Thyroid gland (tissue), 4 donors: ENCODE results near the gene RHBDD2.

Experiments
- POLR2A ChIP-seq, 2 donors: fragments of 450-650 bp; IDR thresholded peaks; one replicate each; pipeline ENCODE4 v1.6.1; 2017; ENCODE audit warnings: antibody characterized with exemption in 2 of 2, mild to moderate bottlenecking in 2 of 2, moderate library complexity in 1 of 2
- TF ChIP-seq, protein P1 (sequence below), 6 experiments: fragments of 200-600 bp in 3 of 6; fragments of 450-650 bp in 3 of 6; sonication (generic) in 3 of 6; IDR thresholded peaks; one replicate each; pipeline ENCODE4 v1.5.1; 2016 to 2019; ENCODE audit warnings: antibody characterized with exemption in 6 of 6, mild to moderate bottlenecking in 2 of 6, inconsistent platforms in 1 of 6, moderate library complexity in 1 of 6

DNA sequence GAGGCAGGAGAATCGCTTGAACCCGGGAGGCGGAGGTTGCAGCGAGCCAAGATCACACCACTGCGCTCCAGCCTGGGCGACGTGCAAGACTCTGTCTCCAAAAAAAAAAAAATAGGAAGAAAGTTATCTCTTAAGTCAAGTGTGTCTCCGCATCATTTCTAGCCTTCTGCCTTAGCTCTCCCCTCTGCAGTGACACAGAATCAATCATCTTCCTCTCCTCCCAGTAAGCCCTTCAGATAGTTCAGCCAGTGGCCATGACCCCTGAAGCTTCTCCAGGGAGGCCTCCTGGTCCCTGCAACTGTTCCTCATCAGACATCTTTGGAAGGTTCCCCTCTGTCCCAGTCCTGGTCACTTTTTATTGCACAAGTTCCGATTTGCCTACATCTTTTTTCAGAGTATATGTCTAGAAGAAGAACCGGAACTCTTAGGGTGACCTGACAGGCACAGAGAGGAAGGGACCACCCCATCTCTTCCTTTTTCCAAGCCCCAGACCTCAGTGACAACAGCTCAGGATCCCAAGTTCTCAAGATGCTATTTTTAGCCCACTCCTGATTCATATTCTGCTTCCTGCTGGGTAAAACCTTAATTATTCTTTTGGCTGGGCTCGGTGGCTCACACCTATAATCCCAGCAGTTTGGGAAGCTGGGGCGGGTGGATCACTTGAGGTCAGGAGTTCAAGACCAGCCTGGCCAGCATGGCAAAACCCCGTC is 6.6 kb upstream of the RHBDD2 start:
- TF ChIP-seq, protein P1, sequence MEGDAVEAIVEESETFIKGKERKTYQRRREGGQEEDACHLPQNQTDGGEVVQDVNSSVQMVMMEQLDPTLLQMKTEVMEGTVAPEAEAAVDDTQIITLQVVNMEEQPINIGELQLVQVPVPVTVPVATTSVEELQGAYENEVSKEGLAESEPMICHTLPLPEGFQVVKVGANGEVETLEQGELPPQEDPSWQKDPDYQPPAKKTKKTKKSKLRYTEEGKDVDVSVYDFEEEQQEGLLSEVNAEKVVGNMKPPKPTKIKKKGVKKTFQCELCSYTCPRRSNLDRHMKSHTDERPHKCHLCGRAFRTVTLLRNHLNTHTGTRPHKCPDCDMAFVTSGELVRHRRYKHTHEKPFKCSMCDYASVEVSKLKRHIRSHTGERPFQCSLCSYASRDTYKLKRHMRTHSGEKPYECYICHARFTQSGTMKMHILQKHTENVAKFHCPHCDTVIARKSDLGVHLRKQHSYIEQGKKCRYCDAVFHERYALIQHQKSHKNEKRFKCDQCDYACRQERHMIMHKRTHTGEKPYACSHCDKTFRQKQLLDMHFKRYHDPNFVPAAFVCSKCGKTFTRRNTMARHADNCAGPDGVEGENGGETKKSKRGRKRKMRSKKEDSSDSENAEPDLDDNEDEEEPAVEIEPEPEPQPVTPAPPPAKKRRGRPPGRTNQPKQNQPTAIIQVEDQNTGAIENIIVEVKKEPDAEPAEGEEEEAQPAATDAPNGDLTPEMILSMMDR (IDR thresholded peaks at IDR 0.05): no peak
- TF ChIP-seq POLR2A (IDR thresholded peaks at IDR 0.05): no peak
